ENCODE measurements around the gene SOCS1.

Gene SOCS1

DNA sequence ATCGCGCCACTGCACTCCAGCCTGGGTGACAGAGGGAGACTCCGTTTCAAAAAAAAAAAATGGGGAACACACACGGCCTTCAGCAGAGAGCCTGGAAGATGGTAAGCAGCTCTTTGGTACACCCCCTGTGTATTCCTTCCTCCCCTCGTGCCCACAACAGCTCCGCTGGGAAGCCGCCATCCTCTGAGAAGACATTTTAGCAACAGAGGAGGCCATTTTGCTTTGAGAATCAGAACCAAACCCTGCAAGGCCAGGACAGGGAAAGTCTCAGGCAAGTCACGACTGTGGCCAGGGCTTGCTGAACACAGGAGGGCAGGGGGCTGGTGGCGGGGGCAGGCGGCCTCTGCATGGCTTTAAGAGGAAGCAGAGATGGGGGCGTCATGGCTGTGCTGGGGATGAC lies 45.7 kb downstream of the SOCS1 start:
- Histone ChIP-seq H3K9me3 (ENCODE audit: control insufficient read depth, insufficient read depth, low read length) (peaks cover 13% of the 10 kb centered on the region), H4K20me1 (ENCODE audit: control insufficient read depth, insufficient read depth, low read depth, low read length) (no peaks in the 10 kb centered on the region), H3K27me3 (ENCODE audit: control insufficient read depth, low read length) (peaks cover 59% of the 10 kb centered on the region), H3K4me1 (ENCODE audit: control insufficient read depth, low read length) (peaks cover 23% of the 10 kb centered on the region), H3K36me3 (ENCODE audit: control insufficient read depth, low read length) (no peaks in the 10 kb centered on the region), H3K4me2 (ENCODE audit: low read length) (no peak overlapping the region), H3K9me2 (replicated peaks; ENCODE audit: control insufficient read depth, low read length) (no peaks in the 10 kb centered on the region), H3K79me2 (ENCODE audit: control insufficient read depth, low read length) (no peaks in the 10 kb centered on the region), H3K4me3 (ENCODE audit: low read length) (no peak overlapping the region), H3K27ac (ENCODE audit: low read depth, low read length) (no peak overlapping the region), H3F3A (ENCODE audit: control insufficient read depth, insufficient read depth) (no peaks in the 10 kb centered on the region)
- no peak for TF ChIP-seq EZH2phosphoT487 (IDR thresholded peaks at IDR 0.05; ENCODE audit: borderline replicate concordance, low read length)
- TF ChIP-seq, protein P1, sequence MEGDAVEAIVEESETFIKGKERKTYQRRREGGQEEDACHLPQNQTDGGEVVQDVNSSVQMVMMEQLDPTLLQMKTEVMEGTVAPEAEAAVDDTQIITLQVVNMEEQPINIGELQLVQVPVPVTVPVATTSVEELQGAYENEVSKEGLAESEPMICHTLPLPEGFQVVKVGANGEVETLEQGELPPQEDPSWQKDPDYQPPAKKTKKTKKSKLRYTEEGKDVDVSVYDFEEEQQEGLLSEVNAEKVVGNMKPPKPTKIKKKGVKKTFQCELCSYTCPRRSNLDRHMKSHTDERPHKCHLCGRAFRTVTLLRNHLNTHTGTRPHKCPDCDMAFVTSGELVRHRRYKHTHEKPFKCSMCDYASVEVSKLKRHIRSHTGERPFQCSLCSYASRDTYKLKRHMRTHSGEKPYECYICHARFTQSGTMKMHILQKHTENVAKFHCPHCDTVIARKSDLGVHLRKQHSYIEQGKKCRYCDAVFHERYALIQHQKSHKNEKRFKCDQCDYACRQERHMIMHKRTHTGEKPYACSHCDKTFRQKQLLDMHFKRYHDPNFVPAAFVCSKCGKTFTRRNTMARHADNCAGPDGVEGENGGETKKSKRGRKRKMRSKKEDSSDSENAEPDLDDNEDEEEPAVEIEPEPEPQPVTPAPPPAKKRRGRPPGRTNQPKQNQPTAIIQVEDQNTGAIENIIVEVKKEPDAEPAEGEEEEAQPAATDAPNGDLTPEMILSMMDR (IDR thresholded peaks at IDR 0.05; ENCODE audit: low read depth, low read length, poor library complexity, severe bottlenecking) = no peak

DNA sequence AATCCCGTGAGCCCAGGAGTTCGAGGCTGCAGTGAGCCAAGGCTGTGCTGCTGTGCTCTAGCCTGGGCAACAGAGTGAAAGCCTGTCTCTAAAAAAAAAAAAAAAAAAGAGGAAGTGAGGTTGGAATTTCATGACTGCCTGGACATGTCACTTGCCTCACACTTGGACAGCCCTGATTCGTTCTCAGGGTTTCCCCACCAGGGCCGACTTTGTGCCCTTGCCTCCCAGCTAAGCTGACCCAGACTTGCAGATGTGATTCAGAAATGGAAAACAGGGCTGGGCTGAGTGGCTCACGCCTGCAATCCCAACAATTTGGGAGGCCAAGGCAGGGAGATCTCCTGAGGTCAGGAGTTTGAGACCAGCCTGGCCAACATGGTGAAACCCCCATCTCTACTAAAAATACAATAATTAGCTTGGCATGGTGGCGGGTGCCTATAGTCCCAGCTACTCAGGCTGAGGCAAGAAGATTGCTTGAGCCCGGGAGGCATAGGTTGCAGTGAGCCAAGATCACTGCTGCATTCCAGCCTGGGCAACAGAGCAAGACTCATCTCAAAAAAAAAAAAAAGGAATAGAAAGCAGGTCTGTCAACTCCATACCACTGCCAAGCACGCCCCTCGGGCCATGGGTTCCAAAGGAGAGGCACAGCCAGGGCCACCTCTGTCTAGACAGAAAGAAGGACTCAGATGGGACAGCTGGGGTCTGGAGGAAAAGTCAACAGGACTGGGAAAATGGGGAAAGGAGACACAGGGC lies 46.9 kb downstream of the SOCS1 start:
- H3F3A ChIP-seq (ENCODE audit: control insufficient read depth, insufficient read depth) = no peaks in the 10 kb centered on the region
- no peaks in the 10 kb centered on the region for H3K36me3 ChIP-seq (ENCODE audit: control insufficient read depth, low read length)
- H3K4me1 ChIP-seq (ENCODE audit: control insufficient read depth, low read length) = peaks cover 23% of the 10 kb centered on the region
- no peaks in the 10 kb centered on the region for H3K79me2 ChIP-seq (ENCODE audit: control insufficient read depth, low read length)
- peaks cover 68% of the 10 kb centered on the region for H3K27me3 ChIP-seq (ENCODE audit: control insufficient read depth, low read length)
- H3K4me2 ChIP-seq (ENCODE audit: low read length) = no peak overlapping the region
- no peaks in the 10 kb centered on the region for H3K9me2 ChIP-seq (replicated peaks; ENCODE audit: control insufficient read depth, low read length)
- no peak overlapping the region for H3K4me3 ChIP-seq (ENCODE audit: low read length)
- no peak overlapping the region for H3K27ac ChIP-seq (ENCODE audit: low read depth, low read length)
- H3K9me3 ChIP-seq (ENCODE audit: control insufficient read depth, insufficient read depth, low read length) = peaks cover 13% of the 10 kb centered on the region
- TF ChIP-seq, protein P1 (IDR thresholded peaks at IDR 0.05; ENCODE audit: low read depth, low read length, poor library complexity, severe bottlenecking) = no peak
- TF ChIP-seq EZH2phosphoT487 (IDR thresholded peaks at IDR 0.05; ENCODE audit: borderline replicate concordance, low read length) = no peak
- H4K20me1 ChIP-seq (ENCODE audit: control insufficient read depth, insufficient read depth, low read depth, low read length) = no peaks in the 10 kb centered on the region

DNA sequence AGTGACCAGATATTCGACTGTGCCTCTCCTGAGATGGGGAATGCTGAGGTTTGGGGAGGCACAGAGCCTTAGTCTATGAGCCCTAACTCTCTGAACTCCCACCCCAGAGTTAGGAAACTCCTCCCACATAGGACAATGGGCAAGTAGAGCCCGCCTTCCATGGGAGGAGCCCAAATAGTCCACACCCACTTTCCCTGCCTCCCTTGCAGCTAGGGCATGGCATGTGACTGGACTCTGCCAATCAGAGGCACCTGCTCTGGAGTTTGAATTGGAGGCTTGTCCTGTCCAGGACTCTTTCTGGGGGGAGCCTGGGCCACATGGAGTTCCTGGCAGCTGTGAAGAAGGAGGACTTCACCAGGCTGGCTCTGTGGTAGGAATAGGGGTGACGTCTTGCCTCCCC lies 48.4 kb downstream of the SOCS1 start:
- no peak for TF ChIP-seq EZH2phosphoT487 (IDR thresholded peaks at IDR 0.05; ENCODE audit: borderline replicate concordance, low read length)
- TF ChIP-seq, protein P1 (IDR thresholded peaks at IDR 0.05; ENCODE audit: low read depth, low read length, poor library complexity, severe bottlenecking) = no peak
- H4K20me1 ChIP-seq (ENCODE audit: control insufficient read depth, insufficient read depth, low read depth, low read length) = no peaks in the 10 kb centered on the region
- H3K9me2 ChIP-seq (replicated peaks; ENCODE audit: control insufficient read depth, low read length) = no peaks in the 10 kb centered on the region
- H3K27ac ChIP-seq (ENCODE audit: low read depth, low read length) = no peak overlapping the region
- H3K4me1 ChIP-seq (ENCODE audit: control insufficient read depth, low read length) = peaks cover 26% of the 10 kb centered on the region
- no peaks in the 10 kb centered on the region for H3K79me2 ChIP-seq (ENCODE audit: control insufficient read depth, low read length)
- no peak overlapping the region for H3K4me2 ChIP-seq (ENCODE audit: low read length)
- H3K4me3 ChIP-seq (ENCODE audit: low read length) = no peak overlapping the region
- peaks cover 13% of the 10 kb centered on the region for H3K9me3 ChIP-seq (ENCODE audit: control insufficient read depth, insufficient read depth, low read length)
- H3F3A ChIP-seq (ENCODE audit: control insufficient read depth, insufficient read depth) = no peaks in the 10 kb centered on the region
- no peaks in the 10 kb centered on the region for H3K36me3 ChIP-seq (ENCODE audit: control insufficient read depth, low read length)
- peaks cover 67% of the 10 kb centered on the region for H3K27me3 ChIP-seq (ENCODE audit: control insufficient read depth, low read length)
